UCSD-AML1 (cell line): ENCODE results near the gene RBM24.

Source experiments
- DNase-seq: peaks from one replicate; lab custom pipeline; 2025; ENCODE audit not compliant: unreplicated experiment; lab: John Stamatoyannopoulos, UW

The RBM24 gene

GRCh38 chr6:17341117-17341805 is 60.1 kb downstream of the RBM24 start:
- no peak for DNase-seq

- DNase-seq, result no peak
Measured at GRCh38 chr6:17341891-17342290, 60.7 kb downstream of the RBM24 start.

- no peak for DNase-seq
Measured at GRCh38 chr6:17343215-17343614, 62.1 kb downstream of the RBM24 start.
